Subcutaneous adipose tissue (tissue), 4 donors: ENCODE data around the gene GCNT2. TPM values are rescaled to one million over a fixed set of nuclear protein-coding genes. Genes with fewer than 3 reads are reported as not detected.

ENCODE experiments used
- CTCF ChIP-seq: fragments of 450-650 bp; IDR thresholded peaks from one replicate; pipeline ENCODE4 v1.5.1; 2016; ENCODE audit warnings: low read depth, mild to moderate bottlenecking, control low read depth, antibody characterized with exemption, moderate library complexity
- small RNA-seq: library from RNA; depleted of rRNA; stranded (forward); fragments of <200 nt; gene quantifications from one replicate; pipeline ENCODE3, GENCODE V24; 2016
- total RNA-seq, 4 donors: library from RNA; depleted of rRNA; stranded (reverse); fragments of >200 nt; gene quantifications; one replicate each; pipeline ENCODE4 v1.1.0, GENCODE V29; 2016

The GCNT2 gene
- total RNA-seq, 4 donors from 2014 or later = 0.57 to 8.5 (median 5.6) TPM

- TF ChIP-seq CTCF = no peak
Observed at GRCh38 chr6:10659699-10660348, 138.7 kb downstream of the GCNT2 start.

GRCh38 chr6:10662207-10662606, 141.1 kb downstream of the GCNT2 start:
- no peak for TF ChIP-seq CTCF

- TF ChIP-seq CTCF = no peak
Observed at GRCh38 chr6:10662742-10663141, 141.6 kb downstream of the GCNT2 start.

GRCh38 chr6:10668126-10668917, 147.2 kb downstream of the GCNT2 start:
- no peak for TF ChIP-seq CTCF

GRCh38 chr6:10676403-10676802, 155.3 kb downstream of the GCNT2 start:
- TF ChIP-seq CTCF = no peak

GRCh38 chr6:10678456-10678855, 157.3 kb downstream of the GCNT2 start:
- TF ChIP-seq CTCF = no peak

Small RNA genes lying within 50 kb of the gene (small RNA-seq; reads per million reads assigned to genes)
- 0.49 reads per million for gene RF00019

Other genes with a start within 250 kb of the GCNT2 start
- gene TFAP2A, start 106.3 kb upstream of the GCNT2 start, total RNA-seq = under 1 TPM in 1 of 4 donors, not detected in 3; 0.16 TPM
- gene C6orf52, start 173.3 kb downstream of the GCNT2 start, total RNA-seq = 1 to 10 TPM in 1 of 4 donors, not detected in 3; 1.3 TPM
- 10 to 100 TPM in 2 of 4 donors, 1 to 10 TPM in 2; 5.8 to 23.8 (median 10.0) TPM for gene PAK1IP1, start 173.6 kb downstream of the GCNT2 start, total RNA-seq
- 100 to 1,000 TPM; 140 to 178 (median 166) TPM for gene TMEM14C, start 201.7 kb downstream of the GCNT2 start, total RNA-seq
- 10 to 100 TPM; 67.7 to 93.4 (median 89.6) TPM for gene TMEM14B, start 226.5 kb downstream of the GCNT2 start, total RNA-seq